GM12875 (cell line): ENCODE measurements around the gene EVI5L.
A peak's percentile ranks its signal among the peaks of the same experiment; 100 is the strongest.

ENCODE experiments used
- H3K4me3 ChIP-seq: one replicate; pipeline ENCODE4 v1.5.1; 2011; ENCODE audit warnings: low read depth, low read length, control low read depth
- CTCF ChIP-seq: IDR thresholded peaks from 2 replicates; pipeline ENCODE4 v1.5.1; 2011; ENCODE audit warnings: low read depth, mild to moderate bottlenecking, control low read depth, inconsistent platforms, low read length, moderate library complexity, borderline replicate concordance; ENCODE audit not compliant: insufficient read depth

The EVI5L gene

GRCh38 chr19:7830272-7830771, 304 bp downstream of the EVI5L start:
- peak overlapping the region; percentile 69 for H3K4me3 ChIP-seq
- no peak for TF ChIP-seq CTCF

GRCh38 chr19:7830823-7831222, 805 bp downstream of the EVI5L start:
- peak overlapping the region; percentile 69 for H3K4me3 ChIP-seq

DNA sequence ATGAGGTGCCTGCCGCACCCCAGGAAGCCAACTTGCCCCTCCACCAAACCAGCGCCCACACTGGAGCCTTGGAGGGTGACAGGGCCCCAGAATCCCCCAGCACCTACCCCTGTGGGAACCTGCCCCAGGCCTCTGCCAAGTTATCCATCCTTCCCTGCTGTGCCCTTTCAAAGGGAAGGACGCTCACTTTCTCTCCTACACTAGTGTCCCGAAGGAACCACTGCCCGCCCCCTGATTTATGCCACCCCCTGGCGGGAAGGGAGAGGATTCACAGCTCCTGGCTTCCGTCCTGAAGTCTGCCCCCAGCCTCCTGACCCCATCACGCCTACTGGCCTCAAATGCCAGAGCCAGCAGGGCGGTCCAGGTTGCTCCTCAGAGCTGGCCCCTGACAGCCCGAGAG, 1.4 kb downstream of the EVI5L start:
- no peak overlapping the region for H3K4me3 ChIP-seq
- peak; percentile 47; the same call in 1 of the 2 replicates for TF ChIP-seq CTCF

More at GRCh38 chr19:7830823-7831222, 805 bp downstream of the EVI5L start:
- TF ChIP-seq CTCF: no peak

DNA sequence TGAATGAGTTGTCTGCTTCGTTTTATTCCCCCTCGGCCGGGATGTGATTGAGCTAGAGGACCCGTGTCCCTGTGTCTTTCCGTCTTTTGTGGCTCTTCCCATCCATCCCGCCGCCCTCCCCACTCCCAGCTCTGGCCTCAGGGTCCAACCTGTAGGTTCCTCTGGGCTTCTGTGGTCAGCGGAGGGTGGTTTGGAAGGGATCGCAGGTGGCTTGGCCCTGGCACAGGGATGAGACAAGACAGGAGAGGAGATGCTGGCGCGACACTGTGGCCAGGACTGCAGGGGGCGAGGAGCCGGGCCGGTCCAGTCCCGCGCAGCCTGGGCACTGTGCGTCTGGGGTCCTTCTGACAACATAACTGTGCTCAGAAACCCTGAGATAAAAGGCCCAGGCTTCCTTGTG, 2.0 kb downstream of the EVI5L start:
- no peak overlapping the region for H3K4me3 ChIP-seq

GRCh38 chr19:7832781-7833180, 2.8 kb downstream of the EVI5L start:
- no peak for TF ChIP-seq CTCF
- no peak overlapping the region for H3K4me3 ChIP-seq

More for the DNA sequence above, 2.0 kb downstream of the EVI5L start:
- TF ChIP-seq CTCF: no peak

DNA sequence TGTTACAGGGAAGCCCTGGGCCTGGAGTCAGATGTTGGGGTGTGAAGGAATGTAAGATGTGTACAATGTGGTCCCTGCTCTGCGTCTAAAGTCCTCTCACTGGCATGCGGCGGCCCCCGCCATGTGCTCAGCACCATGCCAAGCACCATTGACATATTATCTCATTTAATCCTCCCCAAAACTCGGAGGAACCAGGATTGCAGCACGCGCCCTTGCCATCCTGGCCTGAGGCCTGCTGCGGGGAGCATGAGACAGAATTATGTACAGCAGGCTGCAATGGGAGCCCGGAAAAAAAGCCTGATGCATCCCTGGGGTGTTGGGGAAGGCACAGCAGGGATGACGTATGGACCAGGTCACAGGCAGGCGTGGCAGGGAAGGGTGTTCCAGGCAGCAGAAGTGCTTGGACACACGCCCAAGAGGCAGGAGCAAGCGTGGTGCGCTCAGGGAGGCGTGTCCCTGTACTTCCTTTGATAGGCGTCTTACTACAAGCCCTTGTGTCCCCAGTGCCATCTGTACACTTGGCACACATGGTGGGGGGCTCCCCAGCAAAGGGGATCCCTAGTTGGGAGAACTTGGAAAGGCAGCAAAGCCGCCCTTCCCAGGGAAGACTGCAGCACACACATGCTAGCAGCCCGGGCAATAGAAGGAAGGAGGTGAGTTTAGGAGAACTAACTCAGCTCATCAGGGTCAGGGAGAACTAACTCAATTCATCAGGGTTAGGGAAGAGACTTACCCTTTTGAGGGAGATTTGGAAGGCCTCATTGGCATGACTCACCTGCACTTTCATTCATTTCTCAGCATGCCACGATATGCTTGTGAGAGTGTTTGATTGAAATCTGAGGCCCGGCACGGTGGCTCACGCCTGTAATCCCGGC, 3.4 kb downstream of the EVI5L start:
- H3K4me3 ChIP-seq: no peak overlapping the region
- no peak for TF ChIP-seq CTCF

DNA sequence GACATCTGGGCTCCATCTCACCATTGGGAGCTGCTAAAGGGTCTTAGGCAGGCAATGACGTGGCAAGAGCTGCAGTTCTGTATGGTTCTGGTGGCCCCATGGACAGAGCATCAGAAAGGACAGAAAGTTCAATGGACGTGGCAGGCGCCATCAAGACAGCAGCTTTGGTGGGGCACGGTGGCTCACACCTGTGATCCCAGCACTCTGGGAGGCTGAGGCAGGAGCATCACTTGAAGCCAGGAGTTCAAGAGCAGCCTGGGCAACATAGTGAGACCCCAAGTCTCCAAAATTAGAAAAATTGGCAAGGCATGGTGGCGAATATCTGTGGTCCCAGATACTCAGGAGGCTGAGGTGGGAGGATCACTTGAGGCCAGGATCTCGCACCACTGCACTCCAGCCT, 9.5 kb downstream of the EVI5L start:
- TF ChIP-seq CTCF: no peak
- no peak overlapping the region for H3K4me3 ChIP-seq
